GM12878 (cell line): Measurements from ENCODE around the gene FOXO3. TPM values are rescaled to one million over a fixed set of nuclear protein-coding genes. Genes with fewer than 3 reads are reported as not detected.

Experiments used
- ATAC-seq: fragments of 200-7000 bp; cut with Tn5 transposase; 3 replicates; pipeline ENCODE4 v1.9.1; 2020; ENCODE audit warnings: mild to moderate bottlenecking, moderate library complexity
- BruUV-seq: library from RNA; stranded (reverse); fragments of 400-500 nt; replicated peaks from 2 replicates; lab custom pipeline; 2021; lab: Mats Ljungman, UMichigan
- CTCF ChIA-PET: fragments of 300-600 bp; sonication (Branson Sonifier 250); formaldehyde crosslinking; extraction: SDS; loops from one replicate; lab custom pipeline; 2021; ENCODE audit warnings: inconsistent platforms; lab: Yijun Ruan, JAX
- POLR2A ChIA-PET: fragments of 350-600 bp; formaldehyde crosslinking; extraction: SDS; loops from one replicate; lab custom pipeline; 2021; ENCODE audit warnings: inconsistent platforms; lab: Charles Lee
- RAD21 ChIA-PET: fragments of 300-600 bp; sonication (Branson Sonifier 250); formaldehyde crosslinking; loops from one replicate; lab custom pipeline; 2023; ENCODE audit warnings: antibody characterized with exemption; ENCODE audit not compliant: unreplicated experiment; lab: Charles Lee
- SMC1A ChIA-PET: fragments of 300-600 bp; sonication (Branson Sonifier 250); formaldehyde crosslinking; loops from one replicate; lab custom pipeline; 2023; ENCODE audit not compliant: unreplicated experiment, uncharacterized antibody; lab: Charles Lee
- DNase-seq: peaks from one replicate; pipeline ENCODE4 v3.0.0-alpha.2; 2011; ENCODE audit warnings: low read depth, low spot score
- FAIRE-seq: peaks from 3 replicates; lab custom pipeline; 2011; peaks lifted over from hg19 to GRCh38; lab: Jason Lieb, UNC
- H2AFZ ChIP-seq: 2 replicates; pipeline ENCODE4 v1.6.0; 2011; ENCODE audit warnings: low read depth, low read length, control low read depth; ENCODE audit not compliant: control insufficient read depth
- H3K27ac ChIP-seq: 2 replicates; pipeline ENCODE4 v1.5.1; 2011; ENCODE audit warnings: control low read depth; ENCODE audit not compliant: control insufficient read depth, insufficient read depth
- H3K27me3 ChIP-seq, 2 experiments: replicated peaks in 1 of 2; 2 replicates each; pipeline versions ENCODE4 v1.6.0 to v1.6.1; 2011; ENCODE audit warnings: low read length in 1 of 2; ENCODE audit not compliant: control insufficient read depth in 2 of 2, insufficient read depth in 2 of 2
- H3K36me3 ChIP-seq, 2 experiments: 2 replicates each; pipeline ENCODE4 v1.5.1; 2011; ENCODE audit warnings: low read length in 1 of 2; ENCODE audit not compliant: control insufficient read depth in 2 of 2, insufficient read depth in 2 of 2
- H3K4me1 ChIP-seq: 2 replicates; pipeline ENCODE4 v1.6.1; 2011; ENCODE audit warnings: mild to moderate bottlenecking, low read length, moderate library complexity, mixed read lengths; ENCODE audit not compliant: control insufficient read depth, insufficient read depth
- H3K4me2 ChIP-seq: 2 replicates; pipeline ENCODE4 v1.6.0; 2011; ENCODE audit warnings: control low read depth; ENCODE audit not compliant: control insufficient read depth, insufficient read depth
- H3K4me3 ChIP-seq: fragments of 200-600 bp; sonication (generic); 2 replicates; pipeline ENCODE4 v1.5.1; 2016
- H3K79me2 ChIP-seq: 2 replicates; pipeline ENCODE4 v1.6.0; 2011; ENCODE audit warnings: low read length; ENCODE audit not compliant: control insufficient read depth, insufficient read depth
- H3K9ac ChIP-seq: 2 replicates; pipeline ENCODE4 v1.8.0; 2011; ENCODE audit warnings: low read length, control low read depth, mixed read lengths; ENCODE audit not compliant: control insufficient read depth, insufficient read depth
- H3K9me3 ChIP-seq: replicated peaks from 3 replicates; pipeline ENCODE4 v1.5.1; 2011; ENCODE audit warnings: mild to moderate bottlenecking, low read length; ENCODE audit not compliant: control insufficient read depth, insufficient read depth
- H4K20me1 ChIP-seq: 2 replicates; pipeline ENCODE4 v1.6.0; 2011; ENCODE audit not compliant: control insufficient read depth, insufficient read depth
- KLF5 ChIP-seq: fragments of 450-650 bp; IDR thresholded peaks from 2 replicates; pipeline ENCODE4 v1.6.1; 2014; ENCODE audit warnings: mild to moderate bottlenecking; ENCODE audit not compliant: partially characterized antibody
- MEF2A ChIP-seq: IDR thresholded peaks from 2 replicates; pipeline ENCODE4 v1.6.1; 2011; ENCODE audit warnings: low read depth, mild to moderate bottlenecking, low read length, moderate library complexity; ENCODE audit not compliant: insufficient read depth
- MYB ChIP-seq: fragments of 150-350 bp; IDR thresholded peaks from 2 replicates; pipeline ENCODE4 v1.6.1; 2014; ENCODE audit warnings: mild to moderate bottlenecking, low read depth, low read length, borderline replicate concordance
- RAD21 ChIP-seq: IDR thresholded peaks from 2 replicates; pipeline ENCODE4 v1.6.1; 2011; ENCODE audit warnings: mild to moderate bottlenecking, low read depth, low read length, moderate library complexity; ENCODE audit not compliant: insufficient read depth
- SP1 ChIP-seq: IDR thresholded peaks from one replicate; pipeline ENCODE4 v1.6.1; 2011; ENCODE audit warnings: low read depth, low read length
- SREBF1 ChIP-seq: IDR thresholded peaks from 2 replicates; pipeline ENCODE4 v1.6.1; 2012; ENCODE audit warnings: mild to moderate bottlenecking, low read length
- TCF3 ChIP-seq: IDR thresholded peaks from 2 replicates; pipeline ENCODE4 v1.6.1; 2012; ENCODE audit warnings: low read depth, mild to moderate bottlenecking, low read length, borderline replicate concordance; ENCODE audit not compliant: insufficient read depth
- ZNF24 ChIP-seq: fragments of 450-650 bp; IDR thresholded peaks from 2 replicates; pipeline ENCODE4 v1.6.1; 2017; ENCODE audit warnings: antibody characterized with exemption, mild to moderate bottlenecking
- WGBS: methylation state at CpG from one replicate; pipeline ENCODE4 v1.1.6; 2016; ENCODE audit warnings: low lambda C conversion rate; ENCODE audit not compliant: insufficient replicate concordance, insufficient coverage; ENCODE audit errors: missing lambda C conversion rate; 5-methylcytosine and 5-hydroxymethylcytosine counted together
- in situ Hi-C: fragments of 300-500 bp; cut with MboI; formaldehyde crosslinking; loops from 9 replicates; pipeline ENCODE4 v1.14.3; 2018; ENCODE audit warnings: mixed read lengths
- intact Hi-C: fragments of 100-400 bp; cut with micrococcal nuclease; formaldehyde crosslinking; loops from one replicate; pipeline ENCODE4 v1.14.2; 2022; ENCODE audit not compliant: unreplicated experiment
- polyA plus RNA-seq, 11 experiments: library from polyadenylated mRNA; depleted of rRNA in 4 of 11; unstranded in 6 of 11; stranded (reverse) in 5 of 11; fragments of >200 nt; fragmentation: Nextera tagmentation in 4 of 11; fragmentation: Illumina TruSeq in 1 of 11; extraction: Ambion mirVana in 4 of 11; extraction: Trizol in 1 of 11; gene quantifications; 1 replicate in 1 of 11; 2 replicates in 10 of 11; pipeline versions ENCODE4 v1.2.1 to v1.2.3, GENCODE V29; 2011 to 2016; ENCODE audit warnings: inconsistent platforms in 2 of 11, missing spikeins in 2 of 11, low read depth in 1 of 11
- total RNA-seq, 4 experiments: library from RNA; depleted of rRNA in 3 of 4; stranded (reverse); fragments of >200 nt in 3 of 4; fragmentation: Illumina TruSeq in 1 of 4; extraction: Trizol in 1 of 4; gene quantifications; 2 replicates each; pipeline versions ENCODE4 v1.2.1 to v1.2.3, GENCODE V29; 2013 to 2021
- TF ChIP-seq, protein P1 (sequence below): fragments of 450-650 bp; IDR thresholded peaks from 2 replicates; pipeline ENCODE4 v1.6.1; 2017; ENCODE audit warnings: low read depth, mild to moderate bottlenecking, moderate library complexity
- TF ChIP-seq, protein P2 (sequence below): IDR thresholded peaks from 2 replicates; pipeline ENCODE4 v1.6.1; 2011; ENCODE audit warnings: low read depth, low read length, improper control_type of control experiment, borderline replicate concordance

FOXO3 gene
- total and polyA plus RNA-seq, 10 of the 15 experiments (the other 5 are each of a cell fraction or from before 2014, with no cell fraction given): 0.82 to 4.5 (median 1.7) TPM

DNA sequence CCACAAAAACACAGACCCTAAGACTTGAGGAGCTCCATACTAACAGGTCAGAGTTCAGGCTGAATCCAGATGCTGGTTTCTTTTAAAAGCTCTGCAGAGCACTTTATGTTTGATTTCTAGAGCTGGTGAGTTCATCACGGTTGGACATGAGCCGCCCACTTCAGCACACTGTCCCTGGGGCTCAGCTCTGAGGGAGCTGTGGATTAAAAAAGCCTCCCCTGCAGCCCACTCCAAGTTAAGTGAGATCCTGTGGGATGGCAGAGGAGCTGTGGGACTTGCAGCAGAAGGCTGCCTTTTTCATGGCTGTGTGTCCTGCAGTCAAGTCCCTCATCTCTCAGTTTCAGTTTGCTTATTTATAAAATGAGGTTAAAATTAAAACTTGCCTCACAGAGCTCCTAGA, 110.5 kb downstream of the FOXO3 start (continued):
- TF ChIP-seq MYB: no peak

DNA sequence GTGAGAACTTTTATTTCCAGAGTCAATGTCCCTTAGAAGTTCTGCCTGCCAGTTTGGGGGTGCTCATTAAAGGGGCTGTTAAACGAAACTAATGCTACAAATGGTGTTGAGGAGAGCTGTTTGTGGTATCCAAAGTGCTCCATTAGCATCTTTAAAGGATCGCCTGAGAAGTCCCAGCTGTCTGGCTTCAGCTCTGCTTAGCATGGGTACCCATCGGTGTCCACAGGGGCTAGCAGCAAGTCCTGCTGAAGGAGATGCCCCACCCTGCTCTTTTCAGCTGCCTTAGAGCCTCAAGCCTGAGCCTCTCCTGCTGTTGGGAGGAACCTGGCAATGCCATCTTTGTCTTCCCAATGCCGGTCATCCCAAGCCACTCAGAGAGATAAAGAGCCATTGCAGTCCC, 111.1 kb downstream of the FOXO3 start:
- POLR2A ChIA-PET: no interaction called here

More for the DNA sequence above, 111.1 kb downstream of the FOXO3 start:
- ATAC-seq (no peak), FAIRE-seq (no peak), DNase-seq (no peak)
- Histone ChIP-seq H3K27me3 (no peaks in the 10 kb centered on the region), H3K36me3 (peaks cover 0 to 1% of the 10 kb centered on the region in 2 experiments; a peak in 1 of 4 replicates), H3K27ac (no peak overlapping the region), H3K9me3 (no peaks in the 10 kb centered on the region), H3K4me2 (no peak overlapping the region), H3K4me3 (no peak overlapping the region), H3K4me1 (peaks cover 13% of the 10 kb centered on the region), H4K20me1 (no peaks in the 10 kb centered on the region), H3K79me2 (peaks cover 1% of the 10 kb centered on the region), H2AFZ (no peak overlapping the region), H3K9ac (no peak overlapping the region)
- intact Hi-C loops (no loop called here), in situ Hi-C loops (no loop called here)
- ChIA-PET RAD21 (no interaction called here), CTCF (no interaction called here), SMC1A (interaction anchor here (1.0 kb wide), 1 partner anchor 74 kb away, joined by 3 read pairs; no protein-coding TSS in a partner anchor)
- no TSS peak for BruUV-seq
- 80% methylated on average over 4 of the region's 4 CpGs for WGBS
- TF ChIP-seq KLF5 (no peak), MEF2A (no peak), TCF3 (no peak), RAD21 (no peak), SREBF1 (no peak), SP1 (no peak), ZNF24 (no peak)
- TF ChIP-seq, protein P1, sequence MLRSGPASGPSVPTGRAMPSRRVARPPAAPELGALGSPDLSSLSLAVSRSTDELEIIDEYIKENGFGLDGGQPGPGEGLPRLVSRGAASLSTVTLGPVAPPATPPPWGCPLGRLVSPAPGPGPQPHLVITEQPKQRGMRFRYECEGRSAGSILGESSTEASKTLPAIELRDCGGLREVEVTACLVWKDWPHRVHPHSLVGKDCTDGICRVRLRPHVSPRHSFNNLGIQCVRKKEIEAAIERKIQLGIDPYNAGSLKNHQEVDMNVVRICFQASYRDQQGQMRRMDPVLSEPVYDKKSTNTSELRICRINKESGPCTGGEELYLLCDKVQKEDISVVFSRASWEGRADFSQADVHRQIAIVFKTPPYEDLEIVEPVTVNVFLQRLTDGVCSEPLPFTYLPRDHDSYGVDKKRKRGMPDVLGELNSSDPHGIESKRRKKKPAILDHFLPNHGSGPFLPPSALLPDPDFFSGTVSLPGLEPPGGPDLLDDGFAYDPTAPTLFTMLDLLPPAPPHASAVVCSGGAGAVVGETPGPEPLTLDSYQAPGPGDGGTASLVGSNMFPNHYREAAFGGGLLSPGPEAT: no peak
- TF ChIP-seq, protein P2, sequence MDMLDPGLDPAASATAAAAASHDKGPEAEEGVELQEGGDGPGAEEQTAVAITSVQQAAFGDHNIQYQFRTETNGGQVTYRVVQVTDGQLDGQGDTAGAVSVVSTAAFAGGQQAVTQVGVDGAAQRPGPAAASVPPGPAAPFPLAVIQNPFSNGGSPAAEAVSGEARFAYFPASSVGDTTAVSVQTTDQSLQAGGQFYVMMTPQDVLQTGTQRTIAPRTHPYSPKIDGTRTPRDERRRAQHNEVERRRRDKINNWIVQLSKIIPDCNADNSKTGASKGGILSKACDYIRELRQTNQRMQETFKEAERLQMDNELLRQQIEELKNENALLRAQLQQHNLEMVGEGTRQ: no peak
- TF ChIP-seq, all 136 proteins: peak for 0
